Caco-2 (cell line): Measurements from ENCODE around the gene ROPN1L. TPM values are rescaled to one million over a fixed set of nuclear protein-coding genes. Genes with fewer than 3 reads are reported as not detected.

Source experiments
- BruUV-seq: library from RNA; stranded (reverse); fragments of 400-500 nt; replicated peaks from 2 replicates; lab custom pipeline; 2021; lab: Mats Ljungman, UMichigan
- CTCF ChIA-PET: fragments of 300-600 bp; sonication (Branson Sonifier 250); formaldehyde crosslinking; loops from one replicate; lab custom pipeline; 2022; ENCODE audit warnings: antibody characterized with exemption; lab: Charles Lee
- POLR2A ChIA-PET: fragments of 300-600 bp; sonication (Branson Sonifier 250); formaldehyde crosslinking; loops from one replicate; lab custom pipeline; 2022; ENCODE audit warnings: antibody characterized with exemption; lab: Charles Lee
- DNase-seq, 2 experiments: peaks; one replicate each; pipeline versions ENCODE4 v3.0.0 to v3.0.0-alpha.2; 2020 to 2022
- H3K27me3 ChIP-seq: replicated peaks from 2 replicates; pipeline ENCODE4 v1.6.0; 2011; ENCODE audit warnings: low read length; ENCODE audit not compliant: control insufficient read depth, insufficient read depth
- H3K36me3 ChIP-seq: 2 replicates; pipeline ENCODE4 v1.5.1; 2011; ENCODE audit warnings: low read length; ENCODE audit not compliant: control insufficient read depth, insufficient read depth
- H3K4me1 ChIP-seq: fragments of 250-450 bp; sonication (Bioruptor Pico); 2 replicates; pipeline ENCODE4 v1.5.1; 2020; ENCODE audit warnings: mild to moderate bottlenecking
- H3K4me3 ChIP-seq: 2 replicates; pipeline ENCODE4 v1.5.1; 2011; ENCODE audit warnings: low read depth, mild to moderate bottlenecking, control low read depth, low read length
- H3K9me3 ChIP-seq: fragments of 250-450 bp; sonication (Bioruptor Pico); 2 replicates; pipeline ENCODE4 v1.5.1; 2020; ENCODE audit warnings: mild to moderate bottlenecking, moderate library complexity
- H3K27ac Mint-ChIP-seq: one replicate; pipeline ENCODE4 v1.8.0; 2022; ENCODE audit warnings: mixed read lengths; ENCODE audit not compliant: unreplicated experiment
- H3K27me3 Mint-ChIP-seq: one replicate; pipeline ENCODE4 v1.8.0; 2022; ENCODE audit warnings: mixed read lengths; ENCODE audit not compliant: insufficient read depth, unreplicated experiment
- H3K36me3 Mint-ChIP-seq: one replicate; pipeline ENCODE4 v1.8.0; 2022; ENCODE audit warnings: mild to moderate bottlenecking, mixed read lengths; ENCODE audit not compliant: insufficient read depth, unreplicated experiment
- H3K4me1 Mint-ChIP-seq: one replicate; pipeline ENCODE4 v1.8.0; 2022; ENCODE audit warnings: low read depth, mixed read lengths; ENCODE audit not compliant: unreplicated experiment
- H3K4me3 Mint-ChIP-seq: one replicate; pipeline ENCODE4 v1.8.0; 2022; ENCODE audit warnings: mild to moderate bottlenecking, moderate library complexity, mixed read lengths; ENCODE audit not compliant: unreplicated experiment
- H3K9me3 Mint-ChIP-seq: one replicate; pipeline ENCODE4 v1.8.0; 2022; ENCODE audit warnings: mixed read lengths; ENCODE audit not compliant: unreplicated experiment
- intact Hi-C: fragments of 100-400 bp; cut with micrococcal nuclease; formaldehyde crosslinking; loops from one replicate; pipeline ENCODE4 v1.10.0; 2022; ENCODE audit not compliant: unreplicated experiment
- total RNA-seq: library from RNA; stranded (reverse); gene quantifications from 2 replicates; pipeline ENCODE4 v1.2.3, GENCODE V29; 2022
- TF ChIP-seq, protein P1 (sequence below), 2 experiments: fragments of 200-600 bp in 1 of 2; IDR thresholded peaks; 1 replicate in 1 of 2; 2 replicates in 1 of 2; pipeline versions ENCODE4 v1.5.1 to v1.8.0; 2011 to 2022; ENCODE audit warnings: antibody characterized with exemption in 1 of 2, control low read depth in 1 of 2, inconsistent platforms in 1 of 2, low read depth in 1 of 2, low read length in 1 of 2, mild to moderate bottlenecking in 1 of 2, moderate library complexity in 1 of 2; ENCODE audit not compliant: insufficient read depth in 1 of 2, severe bottlenecking in 1 of 2, unreplicated experiment in 1 of 2

Gene ROPN1L
- total RNA-seq, 1 experiment from 2014 or later, result 0.48 TPM

DNA sequence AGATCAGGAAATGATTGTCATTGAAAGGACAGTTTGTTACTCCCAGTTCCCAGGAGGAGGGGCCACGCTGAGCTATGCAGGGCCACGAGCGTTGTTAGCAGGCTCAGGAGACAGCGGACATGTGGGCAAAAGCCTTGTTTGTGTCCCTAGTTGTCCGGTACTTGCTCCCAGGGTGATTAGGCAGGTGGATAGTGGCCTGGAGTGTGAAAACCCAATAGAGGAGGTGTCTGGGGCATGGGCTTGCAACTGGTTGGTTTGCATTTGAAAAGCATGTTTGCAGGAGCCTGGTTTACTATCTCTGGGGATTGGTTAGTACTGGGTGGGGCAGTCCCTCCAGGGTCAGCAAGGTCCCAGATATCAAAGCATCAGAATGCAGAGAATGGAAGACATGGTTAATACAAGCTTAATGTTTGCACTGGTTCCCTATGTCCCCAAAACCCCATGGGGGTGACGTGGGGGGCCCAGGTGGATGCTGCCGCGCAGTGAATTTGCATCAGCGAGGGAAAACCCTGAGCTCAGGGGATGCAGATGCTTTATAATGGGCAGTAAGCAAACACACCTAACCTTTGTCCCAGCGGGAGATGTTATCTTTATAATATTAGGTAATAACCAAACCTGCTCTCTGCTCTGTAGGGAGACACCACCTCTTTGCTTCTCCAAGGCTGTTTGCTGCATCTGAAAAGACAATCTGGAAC, 39.7 kb downstream of the ROPN1L start:
- H3K27me3 ChIP-seq, result no peaks in the 10 kb centered on the region; the same call in 1 of the 2 replicates
- TF ChIP-seq, protein P1, sequence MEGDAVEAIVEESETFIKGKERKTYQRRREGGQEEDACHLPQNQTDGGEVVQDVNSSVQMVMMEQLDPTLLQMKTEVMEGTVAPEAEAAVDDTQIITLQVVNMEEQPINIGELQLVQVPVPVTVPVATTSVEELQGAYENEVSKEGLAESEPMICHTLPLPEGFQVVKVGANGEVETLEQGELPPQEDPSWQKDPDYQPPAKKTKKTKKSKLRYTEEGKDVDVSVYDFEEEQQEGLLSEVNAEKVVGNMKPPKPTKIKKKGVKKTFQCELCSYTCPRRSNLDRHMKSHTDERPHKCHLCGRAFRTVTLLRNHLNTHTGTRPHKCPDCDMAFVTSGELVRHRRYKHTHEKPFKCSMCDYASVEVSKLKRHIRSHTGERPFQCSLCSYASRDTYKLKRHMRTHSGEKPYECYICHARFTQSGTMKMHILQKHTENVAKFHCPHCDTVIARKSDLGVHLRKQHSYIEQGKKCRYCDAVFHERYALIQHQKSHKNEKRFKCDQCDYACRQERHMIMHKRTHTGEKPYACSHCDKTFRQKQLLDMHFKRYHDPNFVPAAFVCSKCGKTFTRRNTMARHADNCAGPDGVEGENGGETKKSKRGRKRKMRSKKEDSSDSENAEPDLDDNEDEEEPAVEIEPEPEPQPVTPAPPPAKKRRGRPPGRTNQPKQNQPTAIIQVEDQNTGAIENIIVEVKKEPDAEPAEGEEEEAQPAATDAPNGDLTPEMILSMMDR (IDR thresholded peaks at IDR 0.05; ENCODE audit: insufficient read depth in 1 of 2, low read depth in 1 of 2, low read length in 1 of 2, severe bottlenecking in 1 of 2, unreplicated experiment in 1 of 2), result no peak
- Mint-ChIP-seq H3K4me3 (peak overlapping the region; percentile 37), H3K27ac (peak overlapping the region; percentile 90), H3K27me3 (no peaks in the 10 kb centered on the region), H3K4me1 (peaks cover 50% of the 10 kb centered on the region), H3K36me3 (peaks cover 27% of the 10 kb centered on the region), H3K9me3 (no peaks in the 10 kb centered on the region)
- no peak overlapping the region for H3K4me3 ChIP-seq
- POLR2A ChIA-PET, result interaction anchor here (1.0 to 1.1 kb wide), 4 partner anchors 70 to 128 kb away, joined by 3 to 4 read pairs (median 3); partner anchors contain the start of genes ANKRD33B and MARCHF6
- intact Hi-C loops, result loop anchor here (1.0 to 5.0 kb wide), 7 partner anchors 13 to 147 kb away; partner anchors contain the start of genes ANKRD33B and MARCHF6
- CTCF ChIA-PET, result interaction anchor here (0.6 to 1.4 kb wide), 6 partner anchors 12 to 95 kb away, joined by 3 to 5 read pairs (median 3); no protein-coding TSS in a partner anchor
- no peaks in the 10 kb centered on the region for H3K9me3 ChIP-seq
- H3K4me1 ChIP-seq, result peaks cover 58% of the 10 kb centered on the region
- peak; percentile 84 to 90 for DNase-seq
- H3K36me3 ChIP-seq, result no peaks in the 10 kb centered on the region; the same call in 1 of the 2 replicates
- BruUV-seq, result no TSS peak

DNA sequence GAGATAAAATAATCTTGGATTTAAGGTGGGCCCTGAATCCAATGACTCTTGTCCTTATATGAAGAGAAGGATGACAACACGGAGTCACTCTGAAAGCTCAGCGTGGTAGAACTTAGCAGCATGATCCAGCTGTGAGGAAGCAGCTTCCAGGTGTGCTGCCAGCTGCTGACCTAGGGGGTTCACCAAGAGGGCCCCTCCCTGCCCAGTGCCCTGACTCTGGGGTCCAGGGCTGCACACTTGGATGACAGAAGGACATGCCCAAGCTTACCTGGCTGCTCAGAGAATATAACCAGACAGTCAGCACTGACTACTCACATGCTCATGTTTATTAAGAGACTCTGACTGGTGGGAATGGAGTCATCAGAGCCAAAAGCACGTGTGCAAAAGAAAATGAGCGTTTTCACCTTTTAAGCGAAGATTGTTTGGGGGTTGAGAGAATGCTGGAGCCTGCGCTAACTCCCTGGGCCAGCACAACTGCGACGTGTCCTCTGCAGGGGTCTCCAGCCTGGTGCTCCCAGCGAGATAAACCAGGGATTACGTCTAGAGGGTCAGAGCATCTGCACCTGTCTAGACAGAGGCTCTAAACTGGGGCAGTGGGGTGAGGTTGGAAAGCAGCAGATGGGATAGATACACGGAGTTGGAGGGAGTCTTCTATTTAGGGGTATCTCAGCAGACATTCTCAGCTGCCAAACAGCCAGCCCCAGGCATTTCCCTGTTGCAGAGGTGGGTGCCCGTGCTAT, 41.3 kb downstream of the ROPN1L start:
- peak overlapping the region; percentile 90 for H3K27ac Mint-ChIP-seq
- H3K4me1 Mint-ChIP-seq, result peaks cover 50% of the 10 kb centered on the region
- H3K27me3 ChIP-seq, result no peaks in the 10 kb centered on the region
- no peak overlapping the region for H3K4me3 ChIP-seq
- no TSS peak for BruUV-seq
- intact Hi-C loops, result loop anchor here (5.0 kb wide), 1 partner anchor 131 kb away; the partner anchor contains the start of gene MARCHF6
- H3K4me3 Mint-ChIP-seq, result no peak overlapping the region
- no peak for DNase-seq
- TF ChIP-seq, protein P1 (IDR thresholded peaks at IDR 0.05; ENCODE audit: insufficient read depth in 1 of 2, low read depth in 1 of 2, low read length in 1 of 2, severe bottlenecking in 1 of 2, unreplicated experiment in 1 of 2), result no peak
- no peaks in the 10 kb centered on the region for H3K27me3 Mint-ChIP-seq
- peaks cover 60% of the 10 kb centered on the region for H3K4me1 ChIP-seq
- H3K9me3 Mint-ChIP-seq, result no peaks in the 10 kb centered on the region
- no peaks in the 10 kb centered on the region for H3K9me3 ChIP-seq
- H3K36me3 ChIP-seq, result no peaks in the 10 kb centered on the region; the same call in 1 of the 2 replicates
- CTCF ChIA-PET, result no interaction called here
- H3K36me3 Mint-ChIP-seq, result peaks cover 28% of the 10 kb centered on the region
- POLR2A ChIA-PET, result no interaction called here

DNA sequence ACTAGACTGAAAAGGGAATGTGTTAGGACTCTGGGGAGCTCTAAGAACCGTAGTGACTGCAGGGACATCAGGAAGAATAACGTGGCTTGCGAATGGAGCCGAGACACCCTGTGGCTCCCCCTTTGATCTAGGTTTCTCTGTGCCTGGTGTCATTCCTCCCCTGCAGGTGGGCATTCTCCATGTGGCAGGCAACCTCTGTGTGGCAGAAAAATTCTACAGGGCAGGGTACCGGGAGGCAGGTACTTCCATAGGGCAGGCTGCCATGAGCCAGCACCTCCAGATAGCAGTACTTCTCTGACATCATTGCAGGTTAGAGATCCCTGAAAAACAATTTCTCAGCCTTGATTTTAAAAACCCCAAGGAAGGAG, 43.1 kb downstream of the ROPN1L start:
- intact Hi-C loops, result loop anchor here (5.0 kb wide), 1 partner anchor 132 kb away; the partner anchor contains the start of gene MARCHF6
- ChIA-PET POLR2A (interaction anchor here (1.2 kb wide), 1 partner anchor 131 kb away, joined by 3 read pairs; the partner anchor contains the start of gene MARCHF6), CTCF (no interaction called here)
- BruUV-seq, result no TSS peak
- Histone ChIP-seq H3K27me3 (no peaks in the 10 kb centered on the region), H3K36me3 (no peaks in the 10 kb centered on the region), H3K4me1 (peaks cover 51% of the 10 kb centered on the region), H3K4me3 (no peak overlapping the region), H3K9me3 (no peaks in the 10 kb centered on the region)
- H3K9me3 Mint-ChIP-seq, result peaks cover 9% of the 10 kb centered on the region
- no peak for DNase-seq
- H3K36me3 Mint-ChIP-seq, result peaks cover 28% of the 10 kb centered on the region
- H3K4me1 Mint-ChIP-seq, result peaks cover 42% of the 10 kb centered on the region
- peak overlapping the region; percentile 81 for H3K27ac Mint-ChIP-seq
- TF ChIP-seq, protein P1 (IDR thresholded peaks at IDR 0.05; ENCODE audit: insufficient read depth in 1 of 2, low read depth in 1 of 2, low read length in 1 of 2, severe bottlenecking in 1 of 2, unreplicated experiment in 1 of 2), result no peak
- peak overlapping the region; percentile 59 for H3K4me3 Mint-ChIP-seq
- no peaks in the 10 kb centered on the region for H3K27me3 Mint-ChIP-seq
